ENCODE measurements around the gene C1orf115. TPM values are rescaled to one million over a fixed set of nuclear protein-coding genes. Genes with fewer than 3 reads are reported as not detected.
A peak's percentile ranks its signal among the peaks of the same experiment; 100 is the strongest.

Gene C1orf115
- total and polyA plus RNA-seq, 2 of the 4 experiments (the other 2 are of a cell fraction): 0.07 to 0.18 TPM

DNA sequence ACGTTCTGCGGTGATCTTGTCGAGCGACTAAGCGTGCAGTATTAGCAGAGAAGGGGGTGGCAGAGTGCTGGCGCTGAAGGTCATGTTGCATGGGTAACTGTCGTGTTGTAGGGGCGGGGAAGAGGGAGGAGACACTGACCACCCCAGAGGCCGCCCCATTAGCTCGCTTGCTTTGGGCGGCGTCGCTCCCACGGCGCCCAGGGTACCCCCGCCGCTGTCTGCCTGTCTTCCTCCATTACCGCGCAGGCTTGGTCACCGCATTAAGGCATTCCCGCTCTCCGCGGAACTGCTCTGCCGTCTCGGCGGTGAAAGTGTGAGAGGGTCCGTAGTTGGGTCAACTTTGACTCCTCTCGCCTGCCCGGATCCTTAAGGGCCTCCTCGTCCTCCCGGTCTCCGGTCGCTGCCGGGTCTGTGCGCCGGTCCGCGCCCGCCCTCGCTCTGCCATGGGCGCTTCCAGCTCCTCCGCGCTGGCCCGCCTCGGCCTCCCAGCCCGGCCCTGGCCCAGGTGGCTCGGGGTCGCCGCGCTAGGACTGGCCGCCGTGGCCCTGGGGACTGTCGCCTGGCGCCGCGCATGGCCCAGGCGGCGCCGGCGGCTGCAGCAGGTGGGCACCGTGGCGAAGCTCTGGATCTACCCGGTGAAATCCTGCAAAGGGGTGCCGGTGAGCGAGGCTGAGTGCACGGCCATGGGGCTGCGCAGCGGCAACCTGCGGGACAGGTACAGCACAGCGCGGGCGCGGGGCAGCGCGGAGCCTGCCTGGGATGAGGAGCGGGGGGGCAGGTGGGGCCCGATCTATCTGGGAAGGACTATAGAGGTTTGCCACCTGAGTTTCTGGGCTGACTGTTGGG is 58.1 kb downstream of the C1orf115 start, which contains the start of gene MTARC2:
Gene MTARC2 (plus strand): TSS at position 234 of the 846 bp plus-strand sequence. CDS start 210 bp downstream, at position 444.
- no TSS peak for BruUV-seq (replicated peaks)
- Histone ChIP-seq H2BK5ac (ENCODE audit: low read depth, low read length, poor library complexity, severe bottlenecking) (no peak within 1 kb of the TSS), H3K4me3 (ENCODE audit: insufficient read depth, low read depth, low read length) (peak within 1 kb of the TSS; percentile 54), H3K27me3 (ENCODE audit: control insufficient read depth, insufficient read depth, low read length) (peaks cover under 1% of the 10 kb centered on the region; the same call in 1 of the 2 replicates), H3K9me3 (ENCODE audit: control insufficient read depth, insufficient read depth, low read length) (no peaks in the 10 kb centered on the region), H3K18ac (ENCODE audit: low read depth, low read length) (peak within 1 kb of the TSS; percentile 26; the same call in 1 of the 2 replicates), H2AK9ac (replicated peaks; ENCODE audit: low read depth, low read length, poor library complexity) (peak within 1 kb of the TSS; percentile 49), H2BK15ac (ENCODE audit: low read depth, low read length) (no peak within 1 kb of the TSS), H3K56ac (ENCODE audit: extremely low read depth, insufficient read depth, low read length) (no peak within 1 kb of the TSS), H2AFZ (replicated peaks; ENCODE audit: low read length, poor library complexity) (peak within 1 kb of the TSS; percentile 99), H3K14ac (replicated peaks; ENCODE audit: low read depth, low read length) (peak within 1 kb of the TSS; percentile 83; the same call in 1 of the 2 replicates), H2AK5ac (ENCODE audit: low read depth, low read length) (no peak within 1 kb of the TSS), H3K36me3 (ENCODE audit: control insufficient read depth, insufficient read depth, low read length) (no peaks in the 10 kb centered on the region), H3K79me1 (ENCODE audit: low read depth in 1 of 2, low read length in 2 of 2) (peaks cover 3 to 6% of the 10 kb centered on the region in 2 experiments; a peak in 2 of 4 replicates), H2BK20ac (ENCODE audit: low read depth, low read length) (no peak within 1 kb of the TSS), H2BK120ac (ENCODE audit: low read depth, low read length) (peak within 1 kb of the TSS; percentile 28), H3K4me2 (ENCODE audit: low read depth, low read length) (peak within 1 kb of the TSS; percentile 92), H3K9ac (ENCODE audit: low read depth, low read length) (peak within 1 kb of the TSS; percentile 28), H3K9me1 (ENCODE audit: insufficient read depth, low read length) (no peaks in the 10 kb centered on the region; the same call in 1 of the 2 replicates), H3K4ac (ENCODE audit: low read depth, low read length) (peak within 1 kb of the TSS; percentile 42), H4K5ac (ENCODE audit: low read depth, low read length) (no peak within 1 kb of the TSS), H4K91ac (ENCODE audit: insufficient read depth, low read depth, low read length) (peak within 1 kb of the TSS; percentile 62; the same call in 1 of the 2 replicates), H3K23ac (ENCODE audit: low read depth, low read length) (peak within 1 kb of the TSS; percentile 84), H3K4me1 (ENCODE audit: control insufficient read depth, insufficient read depth, low read length) (no peaks in the 10 kb centered on the region), H4K20me1 (ENCODE audit: insufficient read depth, low read length) (no peaks in the 10 kb centered on the region), H4K8ac (ENCODE audit: low read depth in 2 of 2, low read length in 2 of 2) (peak within 1 kb of the TSS in 1 of 2 experiments; percentile 84; a peak in 1 of 4 replicates), H3K27ac (ENCODE audit: insufficient read depth, low read length) (peak within 1 kb of the TSS; percentile 1; the same call in 1 of the 2 replicates)
- 2% methylated on average over 17 of the region's 77 CpGs; no CpG with 5 or more reads in 1 of the 2 experiments for WGBS, 2 experiments (ENCODE audit: extremely low coverage in 2 of 2, insufficient read length in 1 of 2)
- ChIA-PET CTCF (interaction anchor here (0.5 to 3.8 kb wide), 4 partner anchors 10 to 507 kb away, joined by 3 to 19 read pairs (median 11); no protein-coding TSS in a partner anchor), POLR2A (ENCODE audit: unreplicated experiment) (interaction anchor here (0.6 kb wide), 1 partner anchor 14 kb away, joined by 4 read pairs; no protein-coding TSS in a partner anchor)
- TF ChIP-seq, protein P1, sequence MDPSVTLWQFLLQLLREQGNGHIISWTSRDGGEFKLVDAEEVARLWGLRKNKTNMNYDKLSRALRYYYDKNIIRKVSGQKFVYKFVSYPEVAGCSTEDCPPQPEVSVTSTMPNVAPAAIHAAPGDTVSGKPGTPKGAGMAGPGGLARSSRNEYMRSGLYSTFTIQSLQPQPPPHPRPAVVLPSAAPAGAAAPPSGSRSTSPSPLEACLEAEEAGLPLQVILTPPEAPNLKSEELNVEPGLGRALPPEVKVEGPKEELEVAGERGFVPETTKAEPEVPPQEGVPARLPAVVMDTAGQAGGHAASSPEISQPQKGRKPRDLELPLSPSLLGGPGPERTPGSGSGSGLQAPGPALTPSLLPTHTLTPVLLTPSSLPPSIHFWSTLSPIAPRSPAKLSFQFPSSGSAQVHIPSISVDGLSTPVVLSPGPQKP (IDR thresholded peaks at IDR 0.05; ENCODE audit: borderline replicate concordance, low read depth, low read length): no peak
- TF ChIP-seq BHLHE40 (IDR thresholded peaks at IDR 0.05; ENCODE audit: low read depth, low read length): peak; percentile 71
- ATAC-seq (ENCODE audit: low read depth): peak; percentile 96
- in situ Hi-C loops (cut with MboI; ENCODE audit: low sequenced_read_pairs) (no loop called here), intact Hi-C loops (cut with micrococcal nuclease) (no loop called here), dilution Hi-C loops (cut with HindIII; ENCODE audit: low sequenced_read_pairs, unreplicated experiment) (no loop called here)
- peak; percentile 49 for DNase-seq

Other genes starting within 250 kb of the C1orf115 start
- gene MARK1, start 162.2 kb upstream of the C1orf115 start, total RNA-seq (2012; rRNA removed): not detected in 2 replicates
- gene MARK1, start 162.2 kb upstream of the C1orf115 start, polyA plus RNA-seq (2012; rRNA removed): not detected in 2 replicates
- gene MTARC2, start 58.0 kb downstream of the C1orf115 start, total RNA-seq (2012; rRNA removed): 0.36 and 0.56 TPM in 2 replicates
- 2.6 TPM in 2 replicates for gene MTARC2, start 58.0 kb downstream of the C1orf115 start, polyA plus RNA-seq (2012; rRNA removed)
- 0.18 and 0.28 TPM in 2 replicates for gene MTARC1, start 96.5 kb downstream of the C1orf115 start, total RNA-seq (2012; rRNA removed)
- 0.55 and 0.72 TPM in 2 replicates for gene MTARC1, start 96.5 kb downstream of the C1orf115 start, polyA plus RNA-seq (2012; rRNA removed)
- 3.9 and 4.3 TPM in 2 replicates for gene HLX, start 189.1 kb downstream of the C1orf115 start, total RNA-seq (2012; rRNA removed)
- 5.9 and 6.1 TPM in 2 replicates for gene HLX, start 189.1 kb downstream of the C1orf115 start, polyA plus RNA-seq (2012; rRNA removed)